HepG2 (cell line): ENCODE measurements around the gene GHRL. TPM values are rescaled to one million over a fixed set of nuclear protein-coding genes. Genes with fewer than 3 reads are reported as not detected.

Experiments
- ATAC-seq: fragments of 200-7000 bp; cut with Tn5 transposase; 3 replicates; pipeline ENCODE4 v1.9.1; 2020; ENCODE audit warnings: mild to moderate bottlenecking, moderate library complexity
- BruUV-seq: library from RNA; stranded (reverse); fragments of 400-500 nt; replicated peaks from 2 replicates; lab custom pipeline; 2021; lab: Mats Ljungman, UMichigan
- CTCF ChIA-PET: fragments of 300-600 bp; formaldehyde crosslinking; extraction: SDS; loops from one replicate; lab custom pipeline; 2021; ENCODE audit warnings: low total read pairs, inconsistent platforms, low intra/inter-chr PET ratio; lab: Yijun Ruan, JAX
- POLR2A ChIA-PET: fragments of 350-600 bp; sonication (Branson Sonifier 250); formaldehyde crosslinking; loops from one replicate; lab custom pipeline; 2020; ENCODE audit warnings: antibody characterized with exemption, inconsistent platforms; lab: Yijun Ruan, JAX
- DNase-seq: peaks from one replicate; pipeline ENCODE4 v3.0.0-alpha.2; 2015; ENCODE audit warnings: low spot score
- FAIRE-seq: peaks from 3 replicates; lab custom pipeline; 2011; peaks lifted over from hg19 to GRCh38; lab: Jason Lieb, UNC
- H2AFZ ChIP-seq: one replicate; pipeline ENCODE4 v1.6.1; 2011; ENCODE audit warnings: low read length, inconsistent platforms
- H3K27ac ChIP-seq: fragments of 300-600 bp; 3 replicates; pipeline ENCODE4 v1.8.0; 2011; ENCODE audit warnings: mixed run types, mild to moderate bottlenecking, mixed read lengths, low read length, inconsistent platforms; ENCODE audit not compliant: insufficient read depth; ENCODE audit errors: extremely low read length
- H3K27me3 ChIP-seq, 2 experiments: fragments of 200-600 bp in 1 of 2; 2 replicates in 1 of 2; 3 replicates in 1 of 2; pipeline versions ENCODE4 v1.6.0 to v1.8.0; 2011; ENCODE audit warnings: low read length in 2 of 2, mild to moderate bottlenecking in 2 of 2, moderate library complexity in 2 of 2, inconsistent platforms in 1 of 2; ENCODE audit not compliant: insufficient read depth in 2 of 2, control insufficient read depth in 1 of 2
- H3K36me3 ChIP-seq, 2 experiments: fragments of 200-600 bp in 1 of 2; replicated peaks in 1 of 2; 2 replicates in 1 of 2; 3 replicates in 1 of 2; pipeline versions ENCODE4 v1.5.1 to v1.8.0; 2011; ENCODE audit warnings: low read length in 2 of 2, inconsistent platforms in 1 of 2; ENCODE audit not compliant: insufficient read depth in 2 of 2, control insufficient read depth in 1 of 2
- H3K4me1 ChIP-seq: 2 replicates; pipeline ENCODE4 v1.5.1; 2012; ENCODE audit warnings: low read length, inconsistent platforms; ENCODE audit not compliant: insufficient read depth
- H3K4me2 ChIP-seq: 2 replicates; pipeline ENCODE4 v1.6.0; 2011; ENCODE audit warnings: low read depth, low read length, inconsistent platforms
- H3K4me3 ChIP-seq, 3 experiments: fragments of 200-600 bp in 1 of 3; sonication (generic), shearing (Covaris generic) in 1 of 3; replicated peaks in 1 of 3; 2 replicates each; pipeline ENCODE4 v1.5.1; 2011 to 2016; ENCODE audit warnings: low read length in 3 of 3, inconsistent platforms in 2 of 3, low read depth in 2 of 3, mild to moderate bottlenecking in 2 of 3, control low read depth in 1 of 3, mixed read lengths in 1 of 3; ENCODE audit not compliant: insufficient read depth in 1 of 3
- H3K79me2 ChIP-seq: one replicate; pipeline ENCODE4 v1.6.1; 2011; ENCODE audit warnings: low read length, inconsistent platforms; ENCODE audit not compliant: insufficient read depth
- H3K9ac ChIP-seq: 2 replicates; pipeline ENCODE4 v1.6.0; 2011; ENCODE audit warnings: mild to moderate bottlenecking, low read depth, low read length, inconsistent platforms; ENCODE audit not compliant: insufficient read depth
- H3K9me3 ChIP-seq: 2 replicates; pipeline ENCODE4 v1.5.1; 2012; ENCODE audit warnings: mild to moderate bottlenecking, low read length
- H4K20me1 ChIP-seq: 2 replicates; pipeline ENCODE4 v1.6.0; 2011; ENCODE audit warnings: inconsistent platforms, mild to moderate bottlenecking, low read length, moderate library complexity; ENCODE audit not compliant: insufficient read depth
- NCOR1 ChIP-seq: fragments of 200-600 bp; sonication (generic); IDR thresholded peaks from 2 replicates; pipeline ENCODE4 v1.7.0; 2017; ENCODE audit warnings: antibody characterized with exemption, low read length, borderline replicate concordance
- POLR2AphosphoS2 ChIP-seq: IDR thresholded peaks from 2 replicates; pipeline ENCODE4 v1.6.1; 2011; ENCODE audit warnings: low read depth, low read length, improper control_type of control experiment
- SSRP1 ChIP-seq: IDR thresholded peaks from 2 replicates; pipeline ENCODE4 v1.6.1; 2016; ENCODE audit warnings: control low read depth
- ZNF451 ChIP-seq: sonication (generic); formaldehyde crosslinking; IDR thresholded peaks from 2 replicates; pipeline ENCODE4 v1.5.0; 2020; ENCODE audit warnings: mild to moderate bottlenecking, missing genetic modification reagents
- WGBS: methylation state at CpG from one replicate; pipeline ENCODE4 v1.1.6; 2017; ENCODE audit warnings: low lambda C conversion rate; 5-methylcytosine and 5-hydroxymethylcytosine counted together
- in situ Hi-C: cut with HindIII; loops from 2 replicates; pipeline ENCODE4 v1.10.0; 2017; ENCODE audit warnings: low pct_unique_long_range_greater_than_20kb; ENCODE audit not compliant: extremely low pct_ligation_motif_present
- intact Hi-C: fragments of 100-400 bp; cut with micrococcal nuclease; formaldehyde crosslinking; loops from one replicate; pipeline ENCODE4 v1.10.0; 2022; ENCODE audit not compliant: unreplicated experiment
- polyA plus RNA-seq, 8 experiments: library from polyadenylated mRNA; depleted of rRNA in 3 of 8; stranded (reverse) in 7 of 8; unstranded in 1 of 8; fragments of >200 nt; fragmentation: Illumina TruSeq in 4 of 8; extraction: Trizol in 4 of 8; gene quantifications; 2 replicates each; pipeline versions ENCODE4 v1.2.1 to v1.2.3, GENCODE V29; 2011 to 2016; ENCODE audit warnings: low read depth in 4 of 8, missing spikeins in 1 of 8, mixed read lengths in 1 of 8; ENCODE audit not compliant: insufficient read depth in 1 of 8
- total RNA-seq, 5 experiments: library from RNA; depleted of rRNA; stranded (reverse); fragments of >200 nt; fragmentation: Illumina TruSeq; extraction: Trizol; gene quantifications; 2 replicates each; pipeline ENCODE4 v1.2.3, GENCODE V29; 2016; ENCODE audit warnings: low read depth in 1 of 5
- TF ChIP-seq, protein P1 (sequence below): sonication (generic); formaldehyde crosslinking; IDR thresholded peaks from 2 replicates; pipeline ENCODE4 v1.4.0; 2020; ENCODE audit warnings: missing genetic modification reagents
- TF ChIP-seq, protein P2 (sequence below): sonication (generic); formaldehyde crosslinking; conservative IDR thresholded peaks from 2 replicates; pipeline ENCODE4 v1.4.0; 2020; ENCODE audit warnings: mild to moderate bottlenecking, missing genetic modification reagents, moderate library complexity
- TF ChIP-seq, protein P3 (sequence below): sonication (generic); formaldehyde crosslinking; IDR thresholded peaks from 2 replicates; pipeline ENCODE4; 2020; ENCODE audit warnings: missing genetic modification reagents, mild to moderate bottlenecking, borderline replicate concordance
- TF ChIP-seq, protein P4 (sequence below): IDR thresholded peaks from 2 replicates; pipeline ENCODE4 v1.6.1; 2012; ENCODE audit warnings: low read depth, low read length, improper control_type of control experiment

The GHRL gene
- total and polyA plus RNA-seq, 2 of the 13 experiments (the other 11 are each of a cell fraction or from before 2014, with no cell fraction given) = 0.09 TPM; not detected in 1

DNA sequence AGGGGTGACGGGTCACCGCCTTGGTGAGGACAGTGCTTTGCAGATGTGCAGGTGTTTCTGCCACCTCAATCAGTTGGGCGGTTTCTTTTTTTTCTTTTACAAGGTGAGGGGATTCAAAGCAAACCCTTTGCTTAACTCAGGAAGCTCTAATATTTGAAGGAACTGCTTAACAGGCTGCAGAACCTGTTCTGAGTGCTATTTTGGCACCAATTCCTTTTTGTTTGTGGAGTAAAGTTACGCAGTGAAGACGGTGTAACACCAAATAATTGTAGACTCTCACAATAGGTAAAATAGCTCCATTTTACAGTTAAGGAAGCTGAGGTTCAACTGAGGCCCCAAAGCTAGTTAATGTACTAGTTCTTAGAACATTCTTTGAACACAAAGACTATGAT, 6.6 kb downstream of the GHRL start (continued):
- TF ChIP-seq, protein P1, sequence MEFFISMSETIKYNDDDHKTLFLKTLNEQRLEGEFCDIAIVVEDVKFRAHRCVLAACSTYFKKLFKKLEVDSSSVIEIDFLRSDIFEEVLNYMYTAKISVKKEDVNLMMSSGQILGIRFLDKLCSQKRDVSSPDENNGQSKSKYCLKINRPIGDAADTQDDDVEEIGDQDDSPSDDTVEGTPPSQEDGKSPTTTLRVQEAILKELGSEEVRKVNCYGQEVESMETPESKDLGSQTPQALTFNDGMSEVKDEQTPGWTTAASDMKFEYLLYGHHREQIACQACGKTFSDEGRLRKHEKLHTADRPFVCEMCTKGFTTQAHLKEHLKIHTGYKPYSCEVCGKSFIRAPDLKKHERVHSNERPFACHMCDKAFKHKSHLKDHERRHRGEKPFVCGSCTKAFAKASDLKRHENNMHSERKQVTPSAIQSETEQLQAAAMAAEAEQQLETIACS (CRISPR knock-in tag) = no peak
- TF ChIP-seq, protein P2, sequence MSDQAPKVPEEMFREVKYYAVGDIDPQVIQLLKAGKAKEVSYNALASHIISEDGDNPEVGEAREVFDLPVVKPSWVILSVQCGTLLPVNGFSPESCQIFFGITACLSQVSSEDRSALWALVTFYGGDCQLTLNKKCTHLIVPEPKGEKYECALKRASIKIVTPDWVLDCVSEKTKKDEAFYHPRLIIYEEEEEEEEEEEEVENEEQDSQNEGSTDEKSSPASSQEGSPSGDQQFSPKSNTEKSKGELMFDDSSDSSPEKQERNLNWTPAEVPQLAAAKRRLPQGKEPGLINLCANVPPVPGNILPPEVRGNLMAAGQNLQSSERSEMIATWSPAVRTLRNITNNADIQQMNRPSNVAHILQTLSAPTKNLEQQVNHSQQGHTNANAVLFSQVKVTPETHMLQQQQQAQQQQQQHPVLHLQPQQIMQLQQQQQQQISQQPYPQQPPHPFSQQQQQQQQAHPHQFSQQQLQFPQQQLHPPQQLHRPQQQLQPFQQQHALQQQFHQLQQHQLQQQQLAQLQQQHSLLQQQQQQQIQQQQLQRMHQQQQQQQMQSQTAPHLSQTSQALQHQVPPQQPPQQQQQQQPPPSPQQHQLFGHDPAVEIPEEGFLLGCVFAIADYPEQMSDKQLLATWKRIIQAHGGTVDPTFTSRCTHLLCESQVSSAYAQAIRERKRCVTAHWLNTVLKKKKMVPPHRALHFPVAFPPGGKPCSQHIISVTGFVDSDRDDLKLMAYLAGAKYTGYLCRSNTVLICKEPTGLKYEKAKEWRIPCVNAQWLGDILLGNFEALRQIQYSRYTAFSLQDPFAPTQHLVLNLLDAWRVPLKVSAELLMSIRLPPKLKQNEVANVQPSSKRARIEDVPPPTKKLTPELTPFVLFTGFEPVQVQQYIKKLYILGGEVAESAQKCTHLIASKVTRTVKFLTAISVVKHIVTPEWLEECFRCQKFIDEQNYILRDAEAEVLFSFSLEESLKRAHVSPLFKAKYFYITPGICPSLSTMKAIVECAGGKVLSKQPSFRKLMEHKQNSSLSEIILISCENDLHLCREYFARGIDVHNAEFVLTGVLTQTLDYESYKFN = no peak
- TF ChIP-seq, all 625 proteins: peak for 0

DNA sequence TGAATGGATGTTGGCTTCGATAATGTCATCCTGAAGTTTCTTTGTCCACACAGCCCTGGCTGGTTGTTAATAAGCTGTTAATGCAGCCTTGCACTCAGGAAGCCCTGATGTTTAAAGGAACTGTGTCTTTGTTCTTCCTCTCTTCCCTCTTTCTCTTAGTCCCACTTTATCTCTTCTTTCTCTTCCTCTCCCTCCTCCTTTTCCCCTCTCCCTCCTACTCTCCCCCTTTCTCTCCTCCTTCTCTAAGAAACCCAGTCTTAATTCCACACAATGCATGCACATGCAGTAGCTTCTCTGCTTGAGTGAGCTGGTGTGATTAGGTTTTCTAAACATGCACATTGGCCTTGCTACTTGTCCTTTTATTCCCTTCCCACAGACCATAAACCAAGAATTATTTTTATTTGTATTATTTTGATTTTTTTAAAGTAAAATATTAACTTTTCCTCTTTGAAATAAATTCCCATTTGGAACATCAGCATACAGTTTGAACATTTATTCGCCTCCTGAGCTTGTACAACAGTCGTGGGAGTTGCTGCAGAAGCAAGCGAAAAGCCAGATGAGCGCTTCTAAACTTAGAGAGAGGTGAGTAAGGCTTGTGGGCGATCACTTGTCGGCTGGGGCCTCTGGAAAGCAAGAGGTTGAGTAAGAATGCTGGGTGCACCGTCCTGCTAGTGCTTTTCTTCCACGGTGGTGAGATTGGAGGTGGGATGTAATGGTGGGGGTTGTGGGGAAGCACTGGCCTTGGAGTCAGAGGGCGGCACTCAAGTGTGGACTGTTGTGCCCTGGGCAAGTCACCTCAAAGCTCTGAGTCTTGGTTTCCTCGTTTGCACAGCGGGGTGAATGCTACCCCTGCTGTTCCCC, 7.2 kb downstream of the GHRL start:
- no peak overlapping the region for H3K27ac ChIP-seq
- intact Hi-C loops (no loop called here), in situ Hi-C loops (no loop called here)
- H3K27me3 ChIP-seq = no peaks in the 10 kb centered on the region
- no peaks in the 10 kb centered on the region for H3K9me3 ChIP-seq
- POLR2A ChIA-PET = interaction anchor here (1.1 to 2.2 kb wide), 2 partner anchors 35 to 38 kb away, joined by 4 to 6 read pairs; partner anchors contain the start of gene TATDN2
- H3K4me2 ChIP-seq = no peak overlapping the region
- no peaks in the 10 kb centered on the region for H3K79me2 ChIP-seq
- FAIRE-seq (no peak), ATAC-seq (no peak), DNase-seq (no peak)
- no peaks in the 10 kb centered on the region for H3K4me1 ChIP-seq
- whole genome bisulfite sequencing = 91% methylated on average over 12 of the region's 12 CpGs
- H3K9ac ChIP-seq = no peak overlapping the region
- H3K4me3 ChIP-seq = no peak overlapping the region
- no TSS peak for BruUV-seq
- peaks cover 18 to 41% of the 10 kb centered on the region in 2 experiments; a peak in 4 of 5 replicates for H3K36me3 ChIP-seq
- CTCF ChIA-PET = no interaction called here
- H2AFZ ChIP-seq = no peak overlapping the region
- H4K20me1 ChIP-seq = no peaks in the 10 kb centered on the region
- TF ChIP-seq, protein P3, sequence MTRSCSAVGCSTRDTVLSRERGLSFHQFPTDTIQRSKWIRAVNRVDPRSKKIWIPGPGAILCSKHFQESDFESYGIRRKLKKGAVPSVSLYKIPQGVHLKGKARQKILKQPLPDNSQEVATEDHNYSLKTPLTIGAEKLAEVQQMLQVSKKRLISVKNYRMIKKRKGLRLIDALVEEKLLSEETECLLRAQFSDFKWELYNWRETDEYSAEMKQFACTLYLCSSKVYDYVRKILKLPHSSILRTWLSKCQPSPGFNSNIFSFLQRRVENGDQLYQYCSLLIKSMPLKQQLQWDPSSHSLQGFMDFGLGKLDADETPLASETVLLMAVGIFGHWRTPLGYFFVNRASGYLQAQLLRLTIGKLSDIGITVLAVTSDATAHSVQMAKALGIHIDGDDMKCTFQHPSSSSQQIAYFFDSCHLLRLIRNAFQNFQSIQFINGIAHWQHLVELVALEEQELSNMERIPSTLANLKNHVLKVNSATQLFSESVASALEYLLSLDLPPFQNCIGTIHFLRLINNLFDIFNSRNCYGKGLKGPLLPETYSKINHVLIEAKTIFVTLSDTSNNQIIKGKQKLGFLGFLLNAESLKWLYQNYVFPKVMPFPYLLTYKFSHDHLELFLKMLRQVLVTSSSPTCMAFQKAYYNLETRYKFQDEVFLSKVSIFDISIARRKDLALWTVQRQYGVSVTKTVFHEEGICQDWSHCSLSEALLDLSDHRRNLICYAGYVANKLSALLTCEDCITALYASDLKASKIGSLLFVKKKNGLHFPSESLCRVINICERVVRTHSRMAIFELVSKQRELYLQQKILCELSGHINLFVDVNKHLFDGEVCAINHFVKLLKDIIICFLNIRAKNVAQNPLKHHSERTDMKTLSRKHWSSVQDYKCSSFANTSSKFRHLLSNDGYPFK (CRISPR knock-in tag) = no peak
- TF ChIP-seq ZNF451 (no peak), POLR2AphosphoS2 (no peak), SSRP1 (CRISPR knock-in tag) (no peak), NCOR1 (no peak)
- TF ChIP-seq, protein P4, sequence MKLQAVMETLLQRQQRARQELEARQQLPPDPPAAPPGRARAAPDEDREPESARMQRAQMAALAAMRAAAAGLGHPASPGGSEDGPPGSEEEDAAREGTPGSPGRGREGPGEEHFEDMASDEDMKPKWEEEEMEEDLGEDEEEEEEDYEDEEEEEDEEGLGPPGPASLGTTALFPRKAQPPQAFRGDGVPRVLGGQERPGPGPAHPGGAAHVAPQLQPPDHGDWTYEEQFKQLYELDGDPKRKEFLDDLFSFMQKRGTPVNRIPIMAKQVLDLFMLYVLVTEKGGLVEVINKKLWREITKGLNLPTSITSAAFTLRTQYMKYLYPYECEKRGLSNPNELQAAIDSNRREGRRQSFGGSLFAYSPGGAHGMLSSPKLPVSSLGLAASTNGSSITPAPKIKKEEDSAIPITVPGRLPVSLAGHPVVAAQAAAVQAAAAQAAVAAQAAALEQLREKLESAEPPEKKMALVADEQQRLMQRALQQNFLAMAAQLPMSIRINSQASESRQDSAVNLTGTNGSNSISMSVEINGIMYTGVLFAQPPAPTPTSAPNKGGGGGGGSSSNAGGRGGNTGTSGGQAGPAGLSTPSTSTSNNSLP = no peak
